Astrocyte (in vitro differentiated cells and primary cell): Measurements from ENCODE around the gene PPP1R13B.

Experiments used
- EZH2 ChIP-seq: IDR thresholded peaks from 2 replicates; pipeline ENCODE4 v1.6.1; 2012; ENCODE audit warnings: mild to moderate bottlenecking, low read length, inconsistent platforms; ENCODE audit not compliant: insufficient read depth
- TF ChIP-seq, protein P1 (sequence below): IDR thresholded peaks from 2 replicates; pipeline ENCODE4 v1.5.1; 2011; ENCODE audit warnings: low read depth, mild to moderate bottlenecking, inconsistent platforms, low read length, moderate library complexity; ENCODE audit not compliant: insufficient read depth

DNA sequence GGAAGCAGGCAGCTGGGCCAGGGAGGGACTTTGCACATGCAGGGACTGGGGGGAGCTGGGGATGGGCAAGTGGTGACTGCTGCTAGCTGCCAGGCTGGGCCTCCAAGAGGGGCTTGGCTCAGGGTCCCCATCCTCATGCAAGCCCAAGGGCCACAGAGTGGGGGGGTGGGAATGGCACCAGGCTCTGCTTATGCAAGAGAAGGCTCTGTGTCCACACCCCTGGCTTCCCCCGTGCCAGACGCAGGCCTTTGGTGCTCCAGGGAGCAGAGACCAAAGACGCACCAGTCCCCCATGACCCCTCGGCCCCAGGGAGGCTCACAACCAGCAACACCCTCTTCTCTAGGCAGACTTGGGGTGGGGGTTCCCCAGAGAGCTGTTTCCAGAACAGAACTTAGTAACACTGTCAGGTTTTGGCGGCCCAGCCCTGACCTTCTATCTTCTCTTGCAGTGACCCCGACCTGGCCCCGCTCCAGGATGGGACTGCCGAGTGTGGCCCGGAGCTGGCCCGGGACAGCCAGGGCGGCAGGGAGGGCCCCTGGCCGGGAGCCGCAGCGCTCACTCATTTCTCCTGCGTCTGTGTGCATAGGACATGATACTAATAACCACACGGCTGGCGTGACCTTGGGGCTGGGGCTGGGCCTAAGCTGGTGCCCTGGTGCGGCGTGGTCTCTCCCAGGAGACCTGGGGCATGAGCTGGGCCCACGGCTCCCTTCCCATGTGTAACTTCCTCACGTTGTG, 146.5 kb downstream of the PPP1R13B start:
- TF ChIP-seq, protein P1, sequence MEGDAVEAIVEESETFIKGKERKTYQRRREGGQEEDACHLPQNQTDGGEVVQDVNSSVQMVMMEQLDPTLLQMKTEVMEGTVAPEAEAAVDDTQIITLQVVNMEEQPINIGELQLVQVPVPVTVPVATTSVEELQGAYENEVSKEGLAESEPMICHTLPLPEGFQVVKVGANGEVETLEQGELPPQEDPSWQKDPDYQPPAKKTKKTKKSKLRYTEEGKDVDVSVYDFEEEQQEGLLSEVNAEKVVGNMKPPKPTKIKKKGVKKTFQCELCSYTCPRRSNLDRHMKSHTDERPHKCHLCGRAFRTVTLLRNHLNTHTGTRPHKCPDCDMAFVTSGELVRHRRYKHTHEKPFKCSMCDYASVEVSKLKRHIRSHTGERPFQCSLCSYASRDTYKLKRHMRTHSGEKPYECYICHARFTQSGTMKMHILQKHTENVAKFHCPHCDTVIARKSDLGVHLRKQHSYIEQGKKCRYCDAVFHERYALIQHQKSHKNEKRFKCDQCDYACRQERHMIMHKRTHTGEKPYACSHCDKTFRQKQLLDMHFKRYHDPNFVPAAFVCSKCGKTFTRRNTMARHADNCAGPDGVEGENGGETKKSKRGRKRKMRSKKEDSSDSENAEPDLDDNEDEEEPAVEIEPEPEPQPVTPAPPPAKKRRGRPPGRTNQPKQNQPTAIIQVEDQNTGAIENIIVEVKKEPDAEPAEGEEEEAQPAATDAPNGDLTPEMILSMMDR = no peak
- no peak for TF ChIP-seq EZH2
